Measurements from ENCODE around the gene UPF1.

Gene UPF1

GRCh38 chr19:18831524-18832305 is at the start of gene UPF1:
TSS of gene UPF1 (plus strand) at chr19:18831959. CDS start at chr19:18832210, 251 bp downstream.
- DNase-seq (ENCODE audit: low spot score), result peak; percentile 96

- DNase-seq (ENCODE audit: low spot score), result no peak
These were observed 49.1 kb upstream of the UPF1 start for GRCh38 chr19:18782559-18783225.

- DNase-seq (ENCODE audit: low spot score), result no peak
These were observed 47.6 kb upstream of the UPF1 start for GRCh38 chr19:18783958-18784785.

- DNase-seq (ENCODE audit: low spot score), result no peak
These were observed 47.0 kb upstream of the UPF1 start for GRCh38 chr19:18784786-18785120.

GRCh38 chr19:18785179-18786124 is 46.3 kb upstream of the UPF1 start:
- DNase-seq (ENCODE audit: low spot score), result no peak

GRCh38 chr19:18788529-18789421 is 43.0 kb upstream of the UPF1 start:
- no peak for DNase-seq (ENCODE audit: low spot score)

GRCh38 chr19:18789422-18789869 is 42.3 kb upstream of the UPF1 start:
- DNase-seq (ENCODE audit: low spot score), result no peak

- no peak for DNase-seq (ENCODE audit: low spot score)
These were observed 41.7 kb upstream of the UPF1 start for GRCh38 chr19:18789883-18790565.

- no peak for DNase-seq (ENCODE audit: low spot score)
These were observed 41.0 kb upstream of the UPF1 start, which contains the start of gene COMP for GRCh38 chr19:18790566-18791314. TSS of gene COMP (minus strand) at chr19:18791305. CDS start at chr19:18791269, 36 bp downstream.

GRCh38 chr19:18791315-18791678 is 40.5 kb upstream of the UPF1 start:
- no peak for DNase-seq (ENCODE audit: low spot score)

GRCh38 chr19:18792661-18793060 is 39.1 kb upstream of the UPF1 start:
- DNase-seq (ENCODE audit: low spot score), result no peak

- DNase-seq (ENCODE audit: low spot score), result no peak
These were observed 38.4 kb upstream of the UPF1 start for GRCh38 chr19:18793144-18794028.

- no peak for DNase-seq (ENCODE audit: low spot score)
These were observed 37.8 kb upstream of the UPF1 start for GRCh38 chr19:18794029-18794313.

GRCh38 chr19:18794692-18795091 is 37.1 kb upstream of the UPF1 start:
- no peak for DNase-seq (ENCODE audit: low spot score)

- no peak for DNase-seq (ENCODE audit: low spot score)
These were observed 36.2 kb upstream of the UPF1 start for GRCh38 chr19:18795540-18795939.

GRCh38 chr19:18796239-18796638 is 35.5 kb upstream of the UPF1 start:
- DNase-seq (ENCODE audit: low spot score), result no peak

- DNase-seq (ENCODE audit: low spot score), result no peak
These were observed 33.1 kb upstream of the UPF1 start for GRCh38 chr19:18798384-18799352.
